Mammary epithelial cell (primary cell): ENCODE data around the gene MUC6.
A peak's percentile ranks its signal among the peaks of the same experiment; 100 is the strongest.

Source experiments
- CTCF ChIP-seq, 2 donors: IDR thresholded peaks in 1 of 2; conservative IDR thresholded peaks in 1 of 2; 2 replicates each; pipeline ENCODE4 v1.5.1; 2011 to 2012; ENCODE audit warnings: inconsistent platforms in 2 of 2, low read length in 2 of 2, mild to moderate bottlenecking in 2 of 2, control low read depth in 1 of 2, low read depth in 1 of 2; ENCODE audit not compliant: insufficient read depth in 1 of 2; ENCODE audit errors: extremely low read depth in 1 of 2
- EZH2 ChIP-seq: IDR thresholded peaks from 2 replicates; pipeline ENCODE4 v1.6.1; 2012; ENCODE audit warnings: low read length, inconsistent platforms, borderline replicate concordance

GRCh38 chr11:1050581-1051355 is 14.2 kb upstream of the MUC6 start:
- TF ChIP-seq CTCF (conservative IDR thresholded peaks at IDR 0.05 in 1 of 2, IDR thresholded peaks at IDR 0.05 in 1 of 2; ENCODE audit: extremely low read depth in 1 of 2, insufficient read depth in 1 of 2, low read depth in 1 of 2, low read length in 2 of 2): peak; percentile 93 to 99
- no peak for TF ChIP-seq EZH2
